Glomerular visceral epithelial cell (primary cell): Measurements from ENCODE around the gene QKI.
A peak's percentile ranks its signal among the peaks of the same experiment; 100 is the strongest.

Experiments
- DNase-seq: peaks from one replicate; pipeline ENCODE4 v3.0.0-alpha.2; 2016; ENCODE audit errors: extremely low spot score

Gene QKI

GRCh38 chr6:163532526-163533078 lies 118.1 kb downstream of the QKI start:
- DNase-seq, result no peak

GRCh38 chr6:163533443-163533842 lies 118.9 kb downstream of the QKI start:
- DNase-seq, result peak; percentile 75

GRCh38 chr6:163536770-163537169 lies 122.3 kb downstream of the QKI start:
- DNase-seq, result peak; percentile 58

GRCh38 chr6:163538331-163538730 lies 123.8 kb downstream of the QKI start:
- no peak for DNase-seq

- DNase-seq, result no peak
These were observed 124.7 kb downstream of the QKI start for GRCh38 chr6:163539101-163539762.

GRCh38 chr6:163543321-163543720 lies 128.8 kb downstream of the QKI start:
- no peak for DNase-seq

- DNase-seq, result no peak
These were observed 130.9 kb downstream of the QKI start for GRCh38 chr6:163545370-163545769.

- DNase-seq, result no peak
These were observed 132.8 kb downstream of the QKI start for GRCh38 chr6:163547287-163547686.

- DNase-seq, result no peak
These were observed 134.1 kb downstream of the QKI start for GRCh38 chr6:163548624-163549023.

GRCh38 chr6:163554032-163554431 lies 139.5 kb downstream of the QKI start:
- no peak for DNase-seq

GRCh38 chr6:163554663-163555062 lies 140.1 kb downstream of the QKI start:
- DNase-seq, result peak; percentile 56

- no peak for DNase-seq
These were observed 145.1 kb downstream of the QKI start for GRCh38 chr6:163559661-163560060.

- DNase-seq, result no peak
These were observed 148.8 kb downstream of the QKI start for GRCh38 chr6:163563318-163563717.

GRCh38 chr6:163564534-163564933 lies 150.0 kb downstream of the QKI start:
- DNase-seq, result no peak

- no peak for DNase-seq
These were observed 150.6 kb downstream of the QKI start for GRCh38 chr6:163565140-163565539.

GRCh38 chr6:163566056-163566455 lies 151.5 kb downstream of the QKI start:
- no peak for DNase-seq

- no peak for DNase-seq
These were observed 153.8 kb downstream of the QKI start for GRCh38 chr6:163568275-163568674.

- no peak for DNase-seq
These were observed 156.2 kb downstream of the QKI start for GRCh38 chr6:163570579-163571231.

GRCh38 chr6:163571730-163572129 lies 157.2 kb downstream of the QKI start:
- no peak for DNase-seq

GRCh38 chr6:163572612-163573011 lies 158.1 kb downstream of the QKI start:
- peak; percentile 45 for DNase-seq

GRCh38 chr6:163573503-163574179 lies 159.1 kb downstream of the QKI start:
- DNase-seq, result no peak

GRCh38 chr6:163576114-163576513 lies 161.6 kb downstream of the QKI start:
- no peak for DNase-seq

- no peak for DNase-seq
These were observed 162.9 kb downstream of the QKI start for GRCh38 chr6:163577404-163577803.
